Heart left ventricle (tissue), 16 donors: ENCODE results near the gene BMX. TPM values are rescaled to one million over a fixed set of nuclear protein-coding genes. Genes with fewer than 3 reads are reported as not detected.

ENCODE experiments used
- ATAC-seq, 4 donors: fragments of 200-7000 bp; cut with Tn5 transposase; one replicate each; pipeline ENCODE4 v1.9.1; 2020 to 2022; ENCODE audit warnings: moderate library complexity in 4 of 4, mild to moderate bottlenecking in 3 of 4, moderate number of reproducible peaks in 1 of 4
- DNase-seq, 5 donors: peaks; one replicate each; pipeline ENCODE4 v3.0.0-alpha.2; 2020
- H3K27ac ChIP-seq, 12 donors: fragments of 200-600 bp; sonication (generic) in 4 of 12; one replicate each; pipeline versions ENCODE4 v1.5.0 to v1.8.0; 2016 to 2022; ENCODE audit warnings: mild to moderate bottlenecking in 2 of 12
- H3K27me3 ChIP-seq, 9 donors: fragments of 200-600 bp; sonication (generic) in 2 of 9; one replicate each; pipeline versions ENCODE4 v1.5.1 to v1.8.0; 2016 to 2022; ENCODE audit warnings: mild to moderate bottlenecking in 3 of 9
- H3K36me3 ChIP-seq, 9 donors: fragments of 200-600 bp; sonication (generic) in 2 of 9; one replicate each; pipeline versions ENCODE4 v1.5.0 to v1.8.0; 2018 to 2022; ENCODE audit warnings: mild to moderate bottlenecking in 2 of 9
- H3K4me1 ChIP-seq, 12 donors: fragments of 200-600 bp; sonication (generic) in 4 of 12; one replicate each; pipeline versions ENCODE4 v1.5.0 to v1.8.0; 2016 to 2022; ENCODE audit warnings: mild to moderate bottlenecking in 3 of 12
- H3K4me3 ChIP-seq, 12 donors: fragments of 200-600 bp; sonication (generic) in 4 of 12; one replicate each; pipeline versions ENCODE4 v1.5.0 to v1.8.0; 2017 to 2022; ENCODE audit warnings: mild to moderate bottlenecking in 9 of 12, moderate library complexity in 4 of 12
- H3K9me3 ChIP-seq, 12 donors: fragments of 200-600 bp; sonication (generic) in 4 of 12; one replicate each; pipeline versions ENCODE4 v1.5.0 to v1.8.0; 2016 to 2022; ENCODE audit warnings: mild to moderate bottlenecking in 1 of 12
- POLR2A ChIP-seq, 2 donors: fragments of 450-650 bp; IDR thresholded peaks; one replicate each; pipeline ENCODE4 v1.6.1; 2017; ENCODE audit warnings: antibody characterized with exemption in 2 of 2, mild to moderate bottlenecking in 2 of 2, moderate library complexity in 2 of 2
- WGBS, 4 donors: extraction: QIAGEN DNeasy Blood & Tissue Kit in 2 of 4; methylation state at CpG; one replicate each; pipeline versions ENCODE4 v1.1.5 to v1.1.7; 2013 to 2018; 5-methylcytosine and 5-hydroxymethylcytosine counted together
- intact Hi-C, 10 donors: fragments of 100-400 bp; cut with DNase I; formaldehyde crosslinking; loops; one replicate each; pipeline versions ENCODE4 v1.11.1 to v1.14.2; 2022
- polyA plus RNA-seq, 2 donors: library from polyadenylated mRNA; stranded (reverse); fragments of 200-250 nt; gene quantifications; one replicate each; pipeline ENCODE4 v1.2.3, GENCODE V29; 2013
- total RNA-seq, 9 donors: library from RNA; depleted of rRNA in 2 of 9; stranded (reverse); fragments of >200 nt in 2 of 9; fragmentation: NEBNext Ultra II Directional in 3 of 9; extraction: Animal tissue kit (Norgen Biotek cat#: 25700) in 3 of 9; gene quantifications; one replicate each; pipeline versions ENCODE4 v1.1.0 to v1.2.4, GENCODE V29; 2016 to 2023
- TF ChIP-seq, protein P1 (sequence below), 12 donors: fragments of 200-600 bp; sonication (generic) in 4 of 12; IDR thresholded peaks; one replicate each; pipeline versions ENCODE4 v1.5.0 to v1.8.0; 2018 to 2022; ENCODE audit warnings: antibody characterized with exemption in 12 of 12, mild to moderate bottlenecking in 5 of 12
- donor health status: ischemic (EF 13 %, LVEDD 7.1; RV severe dilation, severe dysfunction).
- donor health status: healthy with polysubstance abuse.
- donor health status: DM: no; HTN: yes; CAD: no.
- donor health status: DM: no; HTN: no; CAD: no.
- donor health status: ischemic (EF 25% LVEDD 6.9; RV normal size, moderate dysfunction).
- donor health status: ischemic (EF 25% LVEDD 5.7; RV mildly dilated, moderate dysfunction).
- donor health status: healthy.
- donor health status: DM: yes; HTN: yes; CAD: no.
- donor health status: ischemic (EF 35%, LVEDD 5.7; RV mildly dilated, moderate dysfunction).
- donor health status: nonischemic (EF 11% LVEDD 7.7; RV severe dilation, severe dysfunction).
- donor health status: DM: yes; HTN: yes; CAD: no.
- donor health status: PGD.
- donor health status: ischemic (EF 29% LVEDD 5.4; RV normal size, mild dysfunction).
- donor health status: nonischemic (EF 23%, LVEDD 6.1; RV moderate dilation, normal function).

Gene BMX
- total and polyA plus RNA-seq, 11 donors, result 0.47 to 2.8 (median 1.3) TPM

DNA sequence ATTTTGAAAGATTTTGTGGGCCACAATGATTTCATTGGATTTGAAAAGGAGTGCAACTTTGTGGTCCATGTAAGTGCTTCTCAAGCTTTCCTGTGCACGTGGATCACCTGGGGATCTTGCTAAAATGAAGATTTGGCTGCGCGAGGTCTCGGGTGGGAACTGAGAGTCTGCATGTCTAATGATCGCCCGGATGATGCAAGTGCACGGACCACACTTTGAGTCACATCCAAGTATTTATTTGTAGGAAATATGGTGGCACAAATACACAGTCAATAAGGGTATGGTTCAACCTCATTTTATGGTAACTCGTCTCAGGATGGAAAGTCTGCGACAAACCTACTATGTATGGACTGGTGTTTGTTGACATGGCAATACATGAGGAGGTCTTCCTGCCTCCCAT is 899 bp downstream of the BMX start:
- peaks cover 0 to 8% (median 0%) of the 10 kb centered on the region in 12 donors for H3K4me1 ChIP-seq
- H3K27ac ChIP-seq, result peak overlapping the region in 3 of 12 donors; percentile 23 to 64 (median 52)
- TF ChIP-seq, protein P1, sequence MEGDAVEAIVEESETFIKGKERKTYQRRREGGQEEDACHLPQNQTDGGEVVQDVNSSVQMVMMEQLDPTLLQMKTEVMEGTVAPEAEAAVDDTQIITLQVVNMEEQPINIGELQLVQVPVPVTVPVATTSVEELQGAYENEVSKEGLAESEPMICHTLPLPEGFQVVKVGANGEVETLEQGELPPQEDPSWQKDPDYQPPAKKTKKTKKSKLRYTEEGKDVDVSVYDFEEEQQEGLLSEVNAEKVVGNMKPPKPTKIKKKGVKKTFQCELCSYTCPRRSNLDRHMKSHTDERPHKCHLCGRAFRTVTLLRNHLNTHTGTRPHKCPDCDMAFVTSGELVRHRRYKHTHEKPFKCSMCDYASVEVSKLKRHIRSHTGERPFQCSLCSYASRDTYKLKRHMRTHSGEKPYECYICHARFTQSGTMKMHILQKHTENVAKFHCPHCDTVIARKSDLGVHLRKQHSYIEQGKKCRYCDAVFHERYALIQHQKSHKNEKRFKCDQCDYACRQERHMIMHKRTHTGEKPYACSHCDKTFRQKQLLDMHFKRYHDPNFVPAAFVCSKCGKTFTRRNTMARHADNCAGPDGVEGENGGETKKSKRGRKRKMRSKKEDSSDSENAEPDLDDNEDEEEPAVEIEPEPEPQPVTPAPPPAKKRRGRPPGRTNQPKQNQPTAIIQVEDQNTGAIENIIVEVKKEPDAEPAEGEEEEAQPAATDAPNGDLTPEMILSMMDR (IDR thresholded peaks at IDR 0.05), result no peak
- TF ChIP-seq POLR2A (IDR thresholded peaks at IDR 0.05), result no peak
- peak overlapping the region in 6 of 12 donors; percentile 23 to 37 (median 33) for H3K4me3 ChIP-seq
- peaks cover 0 to 44% (median 0%) of the 10 kb centered on the region in 9 donors for H3K27me3 ChIP-seq
- no peaks in the 10 kb centered on the region for H3K36me3 ChIP-seq
- DNase-seq, result no peak
- intact Hi-C loops, result no loop called here
- no peaks in the 10 kb centered on the region for H3K9me3 ChIP-seq
- ATAC-seq, result no peak
- 87 to 98% (median 93%) methylated on average over 9 of the region's 9 CpGs for WGBS, 4 donors

- no peaks in the 10 kb centered on the region for H3K36me3 ChIP-seq
- 71 to 91% (median 87%) methylated on average over 1 of the region's 1 CpG for WGBS, 4 donors
- no peak for DNase-seq
- TF ChIP-seq, protein P1 (IDR thresholded peaks at IDR 0.05), result no peak
- no peak for ATAC-seq
- H3K27me3 ChIP-seq, result peaks cover 0 to 61% (median 0%) of the 10 kb centered on the region in 9 donors
- peaks cover 0 to 3% (median 0%) of the 10 kb centered on the region in 12 donors for H3K4me1 ChIP-seq
- H3K9me3 ChIP-seq, result no peaks in the 10 kb centered on the region
- no peak overlapping the region for H3K4me3 ChIP-seq
- H3K27ac ChIP-seq, result no peak overlapping the region
- intact Hi-C loops, result no loop called here
Observed at GRCh38 chrX:15504661-15505060, 4.1 kb downstream of the BMX start.

- Histone ChIP-seq H3K4me1 (peaks cover 0 to 2% (median 0%) of the 10 kb centered on the region in 12 donors), H3K27me3 (peaks cover 0 to 58% (median 0%) of the 10 kb centered on the region in 9 donors), H3K4me3 (no peak overlapping the region), H3K27ac (no peak overlapping the region), H3K36me3 (no peaks in the 10 kb centered on the region), H3K9me3 (no peaks in the 10 kb centered on the region)
- TF ChIP-seq POLR2A (IDR thresholded peaks at IDR 0.05), result no peak
- TF ChIP-seq, protein P1 (IDR thresholded peaks at IDR 0.05), result no peak
- no peak for ATAC-seq
- WGBS, 4 donors, result 56 to 92% (median 72%) methylated on average over 3 of the region's 3 CpGs
- intact Hi-C loops, result no loop called here
- DNase-seq, result no peak
Observed at GRCh38 chrX:15505101-15505500, 4.5 kb downstream of the BMX start.

DNA sequence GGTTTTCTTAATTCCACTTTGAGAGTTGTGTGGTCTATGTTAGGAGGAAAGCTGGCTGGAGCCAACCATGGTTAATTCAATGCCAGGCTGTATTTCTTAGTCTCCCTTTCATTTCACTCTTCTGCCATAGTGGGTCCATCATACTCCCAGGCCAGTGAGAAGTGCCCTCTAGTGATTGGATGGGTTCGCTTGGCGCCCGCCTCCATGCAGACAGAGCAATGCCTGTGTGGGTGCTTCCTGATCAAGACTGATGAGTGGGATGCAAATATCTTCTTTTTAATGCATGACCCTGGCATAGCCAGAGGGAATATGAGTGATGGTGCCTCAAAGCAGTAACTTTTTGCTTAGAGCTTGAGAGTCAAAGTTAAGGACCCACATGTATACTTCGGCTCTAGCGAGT is 6.4 kb downstream of the BMX start:
- TF ChIP-seq POLR2A (IDR thresholded peaks at IDR 0.05), result no peak
- TF ChIP-seq, protein P1 (IDR thresholded peaks at IDR 0.05), result no peak
- intact Hi-C loops, result no loop called here
- ATAC-seq, result no peak
- H3K9me3 ChIP-seq, result no peaks in the 10 kb centered on the region
- no peak for DNase-seq
- H3K4me1 ChIP-seq, result no peaks in the 10 kb centered on the region
- WGBS, 4 donors, result 70 to 98% (median 89%) methylated on average over 5 of the region's 5 CpGs
- no peak overlapping the region for H3K27ac ChIP-seq
- no peaks in the 10 kb centered on the region for H3K36me3 ChIP-seq
- no peak overlapping the region for H3K4me3 ChIP-seq
- peaks cover 0 to 52% (median 0%) of the 10 kb centered on the region in 9 donors for H3K27me3 ChIP-seq
